ENCODE results near the gene SLC37A2.

Gene SLC37A2

DNA sequence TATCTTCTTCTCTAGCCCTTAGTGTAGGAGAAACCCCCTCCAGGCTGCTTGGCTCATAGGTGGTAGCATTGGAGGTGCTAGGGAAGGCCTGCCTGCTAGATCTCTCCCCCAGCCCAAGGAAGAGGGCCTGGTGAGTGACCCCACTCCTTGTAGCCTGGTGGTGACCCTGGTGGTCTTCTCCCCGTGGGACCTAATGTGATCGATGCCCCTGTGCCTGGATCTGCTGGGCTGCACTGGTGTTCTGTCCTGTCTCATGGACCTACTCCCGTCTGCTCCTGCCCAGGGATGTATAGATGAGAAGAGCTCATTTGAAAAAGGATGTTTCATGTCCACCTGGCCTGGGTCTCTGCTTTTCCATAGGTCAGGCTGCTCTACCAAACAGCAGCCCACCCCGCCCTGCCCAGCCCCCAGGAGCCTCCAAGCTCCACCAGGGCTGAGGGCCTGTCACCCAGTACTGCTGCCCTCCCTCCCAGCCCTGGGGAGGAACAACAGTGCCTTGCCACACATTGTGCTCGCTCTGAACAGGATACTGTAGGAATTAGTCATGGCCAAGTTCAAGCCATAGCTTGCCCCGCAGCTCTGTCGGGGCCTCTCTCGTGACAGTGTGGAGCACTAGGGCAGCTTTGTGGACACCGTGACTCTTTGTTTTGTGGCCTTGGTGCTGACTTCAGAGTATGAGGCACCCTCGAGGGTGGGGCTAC lies 19.7 kb downstream of the SLC37A2 start:
- no peak overlapping the region for H2AFZ ChIP-seq (ENCODE audit: low read length)
- H3K9ac ChIP-seq (ENCODE audit: low read depth, low read length, poor library complexity, severe bottlenecking) = no peak overlapping the region
- H3K79me2 ChIP-seq (ENCODE audit: insufficient read depth, low read length) = no peaks in the 10 kb centered on the region
- no peaks in the 10 kb centered on the region for H3K9me2 ChIP-seq (replicated peaks; ENCODE audit: low read depth, low read length)
- H3K9me3 ChIP-seq (ENCODE audit: insufficient read depth, low read depth, low read length) = no peaks in the 10 kb centered on the region
- TF ChIP-seq EZH2phosphoT487 (IDR thresholded peaks at IDR 0.05; ENCODE audit: borderline replicate concordance) = no peak
- no peak for TF ChIP-seq CTCF (conservative IDR thresholded peaks at IDR 0.05; ENCODE audit: low read length)
- no peaks in the 10 kb centered on the region for H3K27me3 ChIP-seq (ENCODE audit: insufficient read depth, low read length, poor library complexity, severe bottlenecking)
- H3K4me3 ChIP-seq (ENCODE audit: low read length, poor library complexity, severe bottlenecking) = no peak overlapping the region
- no peaks in the 10 kb centered on the region for H3K4me1 ChIP-seq (ENCODE audit: insufficient read depth, low read length, poor library complexity, severe bottlenecking)
- no peaks in the 10 kb centered on the region for H3F3A ChIP-seq (ENCODE audit: low read depth)
- no peak overlapping the region for H3K4me2 ChIP-seq (ENCODE audit: low read depth, low read length, poor library complexity, severe bottlenecking)
- H4K20me1 ChIP-seq (ENCODE audit: insufficient read depth, low read length, poor library complexity, severe bottlenecking) = no peaks in the 10 kb centered on the region
- H3K36me3 ChIP-seq (ENCODE audit: insufficient read depth, low read length) = no peaks in the 10 kb centered on the region

DNA sequence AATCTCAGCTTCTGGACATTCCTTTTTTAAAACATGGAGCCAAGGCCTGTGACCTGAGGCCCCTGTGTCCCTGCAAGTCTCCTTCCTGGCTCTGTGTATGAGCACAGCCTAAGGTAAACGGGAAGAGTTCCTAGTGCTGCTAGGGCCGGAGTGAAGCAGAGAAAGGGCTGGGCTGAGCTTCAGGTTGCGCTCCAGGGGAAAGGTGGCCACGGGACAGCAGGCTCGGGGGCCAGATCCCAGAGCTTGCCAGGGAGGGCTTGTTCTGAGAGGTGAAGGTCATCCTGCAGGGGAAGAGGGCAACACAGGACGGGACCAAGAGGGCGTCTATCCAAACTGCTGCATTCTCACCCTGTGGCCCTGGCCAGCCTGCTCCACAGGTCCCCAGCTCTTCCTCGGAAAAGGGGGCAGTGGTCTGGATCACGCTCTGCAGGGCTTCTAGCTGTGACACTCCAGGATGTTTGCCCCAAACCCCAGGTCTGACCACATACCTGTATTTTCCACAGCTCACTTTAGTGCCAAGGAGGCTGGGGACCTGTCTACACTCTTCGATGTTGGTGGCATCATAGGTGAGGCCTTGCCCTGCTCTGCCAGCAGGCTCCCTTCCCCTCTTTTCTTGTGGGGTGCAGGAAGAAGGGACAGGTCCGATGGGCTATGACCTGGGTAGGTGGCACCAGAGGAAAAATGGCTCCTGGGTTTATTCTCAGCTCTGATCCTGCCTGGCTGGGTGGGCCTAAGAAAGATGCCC lies 20.4 kb downstream of the SLC37A2 start:
- Histone ChIP-seq H3K9ac (ENCODE audit: low read depth, low read length, poor library complexity, severe bottlenecking) (no peak overlapping the region), H3K79me2 (ENCODE audit: insufficient read depth, low read length) (no peaks in the 10 kb centered on the region), H3K4me3 (ENCODE audit: low read length, poor library complexity, severe bottlenecking) (no peak overlapping the region), H4K20me1 (ENCODE audit: insufficient read depth, low read length, poor library complexity, severe bottlenecking) (no peaks in the 10 kb centered on the region), H3F3A (ENCODE audit: low read depth) (no peaks in the 10 kb centered on the region), H3K9me2 (replicated peaks; ENCODE audit: low read depth, low read length) (no peaks in the 10 kb centered on the region), H3K4me2 (ENCODE audit: low read depth, low read length, poor library complexity, severe bottlenecking) (no peak overlapping the region), H3K27me3 (ENCODE audit: insufficient read depth, low read length, poor library complexity, severe bottlenecking) (no peaks in the 10 kb centered on the region), H3K4me1 (ENCODE audit: insufficient read depth, low read length, poor library complexity, severe bottlenecking) (no peaks in the 10 kb centered on the region), H2AFZ (ENCODE audit: low read length) (no peak overlapping the region), H3K9me3 (ENCODE audit: insufficient read depth, low read depth, low read length) (no peaks in the 10 kb centered on the region), H3K36me3 (ENCODE audit: insufficient read depth, low read length) (no peaks in the 10 kb centered on the region)
- TF ChIP-seq EZH2phosphoT487 (IDR thresholded peaks at IDR 0.05; ENCODE audit: borderline replicate concordance) (no peak), CTCF (conservative IDR thresholded peaks at IDR 0.05; ENCODE audit: low read length) (no peak)

GRCh38 chr11:125084057-125084416 lies 20.9 kb downstream of the SLC37A2 start:
- H4K20me1 ChIP-seq (ENCODE audit: insufficient read depth, low read length, poor library complexity, severe bottlenecking) = no peaks in the 10 kb centered on the region
- H3K4me2 ChIP-seq (ENCODE audit: low read depth, low read length, poor library complexity, severe bottlenecking) = no peak overlapping the region
- H3F3A ChIP-seq (ENCODE audit: low read depth) = no peaks in the 10 kb centered on the region
- no peaks in the 10 kb centered on the region for H3K36me3 ChIP-seq (ENCODE audit: insufficient read depth, low read length)
- no peaks in the 10 kb centered on the region for H3K79me2 ChIP-seq (ENCODE audit: insufficient read depth, low read length)
- no peaks in the 10 kb centered on the region for H3K9me3 ChIP-seq (ENCODE audit: insufficient read depth, low read depth, low read length)
- no peaks in the 10 kb centered on the region for H3K27me3 ChIP-seq (ENCODE audit: insufficient read depth, low read length, poor library complexity, severe bottlenecking)
- no peaks in the 10 kb centered on the region for H3K9me2 ChIP-seq (replicated peaks; ENCODE audit: low read depth, low read length)
- TF ChIP-seq CTCF (conservative IDR thresholded peaks at IDR 0.05; ENCODE audit: low read length) (no peak), EZH2phosphoT487 (IDR thresholded peaks at IDR 0.05; ENCODE audit: borderline replicate concordance) (no peak)
- H3K4me1 ChIP-seq (ENCODE audit: insufficient read depth, low read length, poor library complexity, severe bottlenecking) = no peaks in the 10 kb centered on the region
- H3K9ac ChIP-seq (ENCODE audit: low read depth, low read length, poor library complexity, severe bottlenecking) = no peak overlapping the region
- no peak overlapping the region for H3K4me3 ChIP-seq (ENCODE audit: low read length, poor library complexity, severe bottlenecking)
- H2AFZ ChIP-seq (ENCODE audit: low read length) = no peak overlapping the region

Measured in Loucy (cell line).